ENCODE results near the gene ACBD3. TPM values are rescaled to one million over a fixed set of nuclear protein-coding genes. Genes with fewer than 3 reads are reported as not detected.
"Not testable (repeated sequence)": the region's sequence is repeated elsewhere in the genome, so short reads cannot be mapped to it uniquely, and the experiment has no call there.

ACBD3 gene
- total and polyA plus RNA-seq, 8 donors, result 40.7 to 56.9 (median 53.3) TPM

- no peak for DNase-seq
- no peaks in the 10 kb centered on the region for H3K4me1 ChIP-seq
- ATAC-seq, result no peak
- H3K27ac ChIP-seq, result no peak overlapping the region
- no peak for TF ChIP-seq CTCF (IDR thresholded peaks at IDR 0.05)
- no peaks in the 10 kb centered on the region for H3K36me3 ChIP-seq
- no peak overlapping the region for H3K4me3 ChIP-seq
- H3K27me3 ChIP-seq, result no peaks in the 10 kb centered on the region
- H3K9me3 ChIP-seq, result no peaks in the 10 kb centered on the region
- intact Hi-C loops (cut with DNase I), result no loop called here
Observed at GRCh38 chr1:226209307-226210059, 22.9 kb upstream of the ACBD3 start.

GRCh38 chr1:226207048-226207447, 20.5 kb upstream of the ACBD3 start:
- H3K4me3 ChIP-seq, result no peak overlapping the region
- no peak for TF ChIP-seq CTCF (IDR thresholded peaks at IDR 0.05)
- DNase-seq (no peak), ATAC-seq (no peak)
- no peaks in the 10 kb centered on the region for H3K9me3 ChIP-seq
- intact Hi-C loops (cut with DNase I), result no loop called here
- H3K4me1 ChIP-seq, result no peaks in the 10 kb centered on the region
- no peak overlapping the region for H3K27ac ChIP-seq
- no peaks in the 10 kb centered on the region for H3K27me3 ChIP-seq
- H3K36me3 ChIP-seq, result no peaks in the 10 kb centered on the region

- H3K9me3 ChIP-seq, result no peaks in the 10 kb centered on the region
- ATAC-seq, result no peak
- no peak for TF ChIP-seq CTCF (IDR thresholded peaks at IDR 0.05)
- H3K4me1 ChIP-seq, result no peaks in the 10 kb centered on the region
- H3K36me3 ChIP-seq, result no peaks in the 10 kb centered on the region
- no peaks in the 10 kb centered on the region for H3K27me3 ChIP-seq
- intact Hi-C loops (cut with DNase I), result no loop called here
- no peak for DNase-seq
- no peak overlapping the region for H3K27ac ChIP-seq
- no peak overlapping the region for H3K4me3 ChIP-seq
Observed at GRCh38 chr1:226204198-226204597, 17.7 kb upstream of the ACBD3 start.

- Histone ChIP-seq H3K27ac (no peak overlapping the region), H3K27me3 (no peaks in the 10 kb centered on the region), H3K9me3 (no peaks in the 10 kb centered on the region), H3K4me3 (no peak overlapping the region), H3K4me1 (no peaks in the 10 kb centered on the region), H3K36me3 (no peaks in the 10 kb centered on the region)
- no peak for ATAC-seq
- TF ChIP-seq CTCF (IDR thresholded peaks at IDR 0.05), result no peak
- intact Hi-C loops (cut with DNase I), result no loop called here
- DNase-seq, result no peak
Observed at GRCh38 chr1:226203655-226204054, 17.1 kb upstream of the ACBD3 start.

- no peak overlapping the region for H3K4me3 ChIP-seq
- no peaks in the 10 kb centered on the region for H3K27me3 ChIP-seq
- H3K27ac ChIP-seq, result no peak overlapping the region
- DNase-seq, result no peak
- no peak for TF ChIP-seq CTCF (IDR thresholded peaks at IDR 0.05)
- H3K36me3 ChIP-seq, result no peaks in the 10 kb centered on the region
- no peaks in the 10 kb centered on the region for H3K4me1 ChIP-seq
- H3K9me3 ChIP-seq, result no peaks in the 10 kb centered on the region
- intact Hi-C loops (cut with DNase I), result no loop called here
- ATAC-seq, result no peak
Observed at GRCh38 chr1:226203240-226203639, 16.7 kb upstream of the ACBD3 start.

GRCh38 chr1:226202666-226203065, 16.1 kb upstream of the ACBD3 start:
- H3K4me1 ChIP-seq; DNase-seq; H3K9me3 ChIP-seq; intact Hi-C loops (cut with DNase I); H3K36me3 ChIP-seq; H3K27me3 ChIP-seq; ATAC-seq; H3K4me3 ChIP-seq; H3K27ac ChIP-seq: not testable (repeated sequence)
